T-helper 17 cell (primary cell): ENCODE data around the gene NR4A3. TPM values are rescaled to one million over a fixed set of nuclear protein-coding genes. Genes with fewer than 3 reads are reported as not detected.

Source experiments
- ATAC-seq: fragments of 150-1000 bp; cut with Tn5 transposase; 2 replicates; pipeline ENCODE4 v1.10.0; 2021; ENCODE audit warnings: mild to moderate bottlenecking, moderate library complexity
- DNase-seq, 3 donors: peaks; one replicate each; pipeline versions ENCODE4 v3.0.0 to v3.0.0-alpha.2; 2020 to 2021
- H3K9me3 ChIP-seq: one replicate; pipeline ENCODE4 v1.7.0; 2013; ENCODE audit warnings: low read length, mild to moderate bottlenecking; ENCODE audit not compliant: control insufficient read depth, poor library complexity, severe bottlenecking
- H3K27ac Mint-ChIP-seq: one replicate; pipeline ENCODE4 v1.8.0; 2022; ENCODE audit warnings: mild to moderate bottlenecking, moderate library complexity, mixed read lengths
- H3K27me3 Mint-ChIP-seq: one replicate; pipeline ENCODE4 v1.8.0; 2022; ENCODE audit warnings: mixed read lengths
- H3K36me3 Mint-ChIP-seq: one replicate; pipeline ENCODE4 v1.8.0; 2022; ENCODE audit warnings: low read depth, mixed read lengths
- H3K4me1 Mint-ChIP-seq: one replicate; pipeline ENCODE4 v1.8.0; 2022; ENCODE audit warnings: mild to moderate bottlenecking, mixed read lengths
- H3K4me3 Mint-ChIP-seq: one replicate; pipeline ENCODE4 v1.8.0; 2022; ENCODE audit warnings: mild to moderate bottlenecking, moderate library complexity, mixed read lengths
- total RNA-seq, 4 donors: library from RNA in 2 of 4; stranded (reverse) in 2 of 4; gene quantifications; one replicate each; pipeline ENCODE4 v1.2.3 and lab custom pipeline; 2022 to 2026

NR4A3 gene
- total RNA-seq, 2 donors from 2014 or later: 48.2 to 51.3 TPM

GRCh38 chr9:99819856-99820684, 1.6 kb upstream of the NR4A3 start:
- Mint-ChIP-seq H3K4me1 (peaks cover 49% of the 10 kb centered on the region), H3K36me3 (peaks cover 3% of the 10 kb centered on the region), H3K4me3 (peak overlapping the region; percentile 99), H3K27me3 (peaks cover 33% of the 10 kb centered on the region), H3K27ac (peak overlapping the region; percentile 99)
- ATAC-seq (peak; percentile 62), DNase-seq (peak; percentile 91 to 93 (median 92))
- no peaks in the 10 kb centered on the region for H3K9me3 ChIP-seq

DNA sequence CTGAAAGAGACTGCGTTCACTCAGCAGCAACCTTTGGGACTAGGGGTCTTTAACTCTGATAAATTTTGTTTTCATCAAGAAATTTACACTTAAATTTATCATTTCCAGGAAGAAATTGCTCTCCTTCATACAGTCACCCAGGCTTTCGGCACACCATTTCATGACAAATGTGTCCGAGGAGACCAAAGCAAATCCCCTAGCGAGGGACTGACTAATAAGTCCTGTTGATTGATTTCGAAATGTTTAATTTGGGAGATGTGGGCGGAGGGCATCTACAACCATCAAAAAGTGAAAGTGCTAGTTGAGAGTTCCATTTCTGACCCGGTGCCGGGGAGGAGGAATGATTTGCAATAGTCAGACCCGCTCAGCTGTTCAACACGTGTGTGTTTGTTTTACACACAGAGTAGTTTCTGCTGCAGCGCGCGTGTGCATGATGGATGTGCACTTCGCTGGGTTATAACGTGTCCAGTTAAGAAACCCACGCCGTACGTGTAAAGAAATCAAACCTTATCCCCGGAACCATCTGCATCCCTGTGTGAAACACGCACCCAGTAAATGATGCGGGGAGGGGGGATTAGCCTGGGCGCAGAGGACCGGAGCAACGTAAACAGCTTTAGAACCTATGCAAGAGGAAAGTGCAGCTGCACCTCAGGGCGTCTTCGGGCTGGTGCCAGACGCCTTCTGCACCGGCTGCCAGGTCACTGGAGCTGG, 845 bp upstream of the NR4A3 start:
- Mint-ChIP-seq H3K4me1 (peaks cover 49% of the 10 kb centered on the region), H3K27me3 (peaks cover 40% of the 10 kb centered on the region), H3K4me3 (peak overlapping the region; percentile 99), H3K27ac (peak overlapping the region; percentile 99), H3K36me3 (peaks cover 3% of the 10 kb centered on the region)
- peak; percentile 22 to 27 (median 23) for DNase-seq
- ATAC-seq: peak; percentile 0
- no peaks in the 10 kb centered on the region for H3K9me3 ChIP-seq

DNA sequence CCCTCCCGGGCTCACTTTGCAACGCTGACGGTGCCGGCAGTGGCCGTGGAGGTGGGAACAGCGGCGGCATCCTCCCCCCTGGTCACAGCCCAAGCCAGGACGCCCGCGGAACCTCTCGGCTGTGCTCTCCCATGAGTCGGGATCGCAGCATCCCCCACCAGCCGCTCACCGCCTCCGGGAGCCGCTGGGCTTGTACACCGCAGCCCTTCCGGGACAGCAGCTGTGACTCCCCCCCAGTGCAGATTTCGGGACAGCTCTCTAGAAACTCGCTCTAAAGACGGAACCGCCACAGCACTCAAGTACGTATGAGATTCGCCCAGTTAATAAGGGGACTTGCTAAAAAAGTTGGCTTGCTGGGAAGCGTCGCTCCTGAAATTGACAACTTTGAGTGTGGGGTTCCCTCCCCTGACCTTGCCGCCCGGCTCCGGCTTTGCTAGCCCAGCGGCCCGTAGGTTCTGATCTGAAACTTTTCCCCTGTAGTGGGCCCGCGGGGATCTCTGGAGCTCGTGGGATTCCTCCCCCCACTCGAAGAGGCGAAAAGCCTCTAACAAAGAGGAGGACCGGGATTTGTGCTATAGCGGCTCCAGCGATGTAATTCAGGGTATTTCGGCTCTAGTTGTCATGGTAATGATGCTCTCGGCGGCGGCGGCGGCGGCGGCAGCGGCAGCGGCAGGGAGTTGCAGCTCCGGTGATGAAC, 572 bp downstream of the NR4A3 start:
- DNase-seq (peak; percentile 44 to 58 (median 44)), ATAC-seq (no peak)
- Mint-ChIP-seq H3K36me3 (peaks cover 3% of the 10 kb centered on the region), H3K4me3 (peak overlapping the region; percentile 99), H3K27me3 (peaks cover 45% of the 10 kb centered on the region), H3K4me1 (peaks cover 46% of the 10 kb centered on the region), H3K27ac (peak overlapping the region; percentile 99)
- H3K9me3 ChIP-seq: no peaks in the 10 kb centered on the region

GRCh38 chr9:99822806-99823591, 1.3 kb downstream of the NR4A3 start:
- DNase-seq (no peak), ATAC-seq (no peak)
- Mint-ChIP-seq H3K36me3 (peaks cover 3% of the 10 kb centered on the region), H3K27me3 (peaks cover 52% of the 10 kb centered on the region), H3K27ac (peak overlapping the region; percentile 99), H3K4me1 (peaks cover 46% of the 10 kb centered on the region), H3K4me3 (peak overlapping the region; percentile 99)
- no peaks in the 10 kb centered on the region for H3K9me3 ChIP-seq

- peak overlapping the region; percentile 99 for H3K4me3 Mint-ChIP-seq
- H3K9me3 ChIP-seq: no peaks in the 10 kb centered on the region
- ATAC-seq (no peak), DNase-seq (peak; percentile 48 to 57 (median 50))
- H3K36me3 Mint-ChIP-seq: peaks cover 3% of the 10 kb centered on the region
- H3K4me1 Mint-ChIP-seq: peaks cover 40% of the 10 kb centered on the region
- peaks cover 54% of the 10 kb centered on the region for H3K27me3 Mint-ChIP-seq
- H3K27ac Mint-ChIP-seq: peak overlapping the region; percentile 99
These were observed 2.1 kb downstream of the NR4A3 start for GRCh38 chr9:99823681-99824377.

GRCh38 chr9:99824378-99825171, 2.9 kb downstream of the NR4A3 start:
- H3K27ac Mint-ChIP-seq: peak overlapping the region; percentile 99
- H3K36me3 Mint-ChIP-seq: peaks cover 3% of the 10 kb centered on the region

GRCh38 chr9:99825172-99826046, 3.7 kb downstream of the NR4A3 start:
- peaks cover 6% of the 10 kb centered on the region for H3K36me3 Mint-ChIP-seq

More at GRCh38 chr9:99824378-99825171, 2.9 kb downstream of the NR4A3 start:
- H3K4me1 Mint-ChIP-seq: peaks cover 37% of the 10 kb centered on the region
- DNase-seq (peak; percentile 34 to 64 (median 44)), ATAC-seq (no peak)
- H3K27me3 Mint-ChIP-seq: peaks cover 62% of the 10 kb centered on the region
- H3K4me3 Mint-ChIP-seq: peak overlapping the region; percentile 99
- H3K9me3 ChIP-seq: no peaks in the 10 kb centered on the region

GRCh38 chr9:99826579-99826978, 4.9 kb downstream of the NR4A3 start:
- Mint-ChIP-seq H3K36me3 (peaks cover 6% of the 10 kb centered on the region), H3K27me3 (peaks cover 77% of the 10 kb centered on the region), H3K4me3 (no peak overlapping the region), H3K27ac (peak overlapping the region; percentile 99), H3K4me1 (peaks cover 28% of the 10 kb centered on the region)
- ATAC-seq: no peak
- no peaks in the 10 kb centered on the region for H3K9me3 ChIP-seq
- no peak for DNase-seq

More at GRCh38 chr9:99825172-99826046, 3.7 kb downstream of the NR4A3 start:
- Mint-ChIP-seq H3K4me3 (peak overlapping the region; percentile 99), H3K4me1 (peaks cover 32% of the 10 kb centered on the region), H3K27ac (peak overlapping the region; percentile 99), H3K27me3 (peaks cover 70% of the 10 kb centered on the region)
- DNase-seq: no peak
- ATAC-seq: no peak
- no peaks in the 10 kb centered on the region for H3K9me3 ChIP-seq

DNA sequence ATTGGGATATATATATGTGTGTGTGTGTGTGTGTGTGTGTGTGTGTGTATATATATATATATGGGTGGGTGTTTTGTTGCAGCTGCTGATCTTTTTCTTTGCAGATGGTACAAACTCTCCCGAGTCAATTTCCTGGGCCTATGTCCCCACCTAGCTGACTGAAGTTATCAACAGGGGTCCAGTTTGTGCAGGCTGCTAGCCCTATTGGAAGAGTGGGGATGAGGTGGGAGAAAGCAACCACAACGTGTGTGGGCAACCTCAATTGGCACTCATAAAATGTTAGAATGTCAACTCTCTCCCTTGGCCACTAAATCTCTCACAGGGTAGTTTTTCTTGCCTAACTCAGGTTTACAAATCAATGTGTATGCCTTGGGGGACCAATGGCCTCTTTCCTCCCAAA, 5.6 kb downstream of the NR4A3 start:
- no peak for ATAC-seq
- H3K9me3 ChIP-seq: no peaks in the 10 kb centered on the region
- DNase-seq: no peak
- Mint-ChIP-seq H3K27ac (no peak overlapping the region), H3K4me3 (peak overlapping the region; percentile 5), H3K36me3 (peaks cover 6% of the 10 kb centered on the region), H3K4me1 (peaks cover 22% of the 10 kb centered on the region), H3K27me3 (peaks cover 71% of the 10 kb centered on the region)

- peak overlapping the region; percentile 39 for H3K4me3 Mint-ChIP-seq
- DNase-seq: no peak
- H3K4me1 Mint-ChIP-seq: peaks cover 15% of the 10 kb centered on the region
- no peak for ATAC-seq
- peaks cover 3% of the 10 kb centered on the region for H3K36me3 Mint-ChIP-seq
- H3K9me3 ChIP-seq: no peaks in the 10 kb centered on the region
- H3K27me3 Mint-ChIP-seq: peaks cover 63% of the 10 kb centered on the region
- peak overlapping the region; percentile 49 for H3K27ac Mint-ChIP-seq
These were observed 6.3 kb downstream of the NR4A3 start for GRCh38 chr9:99828054-99828416.
